H1 (cell line): ENCODE data around the gene CNPY4. TPM values are rescaled to one million over a fixed set of nuclear protein-coding genes. Genes with fewer than 3 reads are reported as not detected.

Experiments used
- CTCF ChIA-PET: fragments of 300-600 bp; sonication (Branson Sonifier 250); formaldehyde crosslinking; loops from one replicate; lab custom pipeline; 2021; ENCODE audit not compliant: partially characterized antibody; lab: Charles Lee
- POLR2A ChIA-PET: fragments of 300-600 bp; sonication (Branson Sonifier 250); formaldehyde crosslinking; loops from one replicate; lab custom pipeline; 2021; ENCODE audit warnings: inconsistent platforms; ENCODE audit not compliant: partially characterized antibody; lab: Charles Lee
- DNase-seq, 2 experiments: peaks; one replicate each; pipeline versions ENCODE4 v3.0.0 to v3.0.0-alpha.2; 2010 to 2022; ENCODE audit warnings: low spot score in 2 of 2, low read depth in 1 of 2, mixed read lengths in 1 of 2
- FAIRE-seq: peaks from 2 replicates; lab custom pipeline; 2011; peaks lifted over from hg19 to GRCh38; lab: Jason Lieb, UNC
- H2AFZ ChIP-seq: 2 replicates; pipeline ENCODE4 v1.8.1; 2012; ENCODE audit warnings: low read length, inconsistent platforms
- H2AK5ac ChIP-seq: 2 replicates; pipeline ENCODE4 v1.6.1; 2013; ENCODE audit warnings: low read depth, low read length
- H2BK120ac ChIP-seq: replicated peaks from 2 replicates; pipeline ENCODE3; 2013; ENCODE audit warnings: low read depth, low read length, inconsistent platforms
- H2BK12ac ChIP-seq: 2 replicates; pipeline ENCODE4 v1.6.1; 2013; ENCODE audit warnings: low read depth, low read length
- H2BK15ac ChIP-seq: 2 replicates; pipeline ENCODE4 v1.6.1; 2013; ENCODE audit warnings: low read length
- H2BK20ac ChIP-seq: 2 replicates; pipeline ENCODE4 v1.6.1; 2013; ENCODE audit warnings: low read length
- H2BK5ac ChIP-seq: 2 replicates; pipeline ENCODE4 v1.6.1; 2013; ENCODE audit warnings: low read depth, low read length
- H3K14ac ChIP-seq: 2 replicates; pipeline ENCODE4 v1.6.1; 2013; ENCODE audit warnings: inconsistent platforms; ENCODE audit not compliant: insufficient read length
- H3K18ac ChIP-seq: 2 replicates; pipeline ENCODE4 v1.6.1; 2013; ENCODE audit warnings: low read length; ENCODE audit errors: extremely low read depth
- H3K23ac ChIP-seq: 2 replicates; pipeline ENCODE4 v1.6.1; 2013; ENCODE audit warnings: inconsistent platforms; ENCODE audit not compliant: insufficient read length
- H3K23me2 ChIP-seq: 2 replicates; pipeline ENCODE4 v1.6.1; 2013; ENCODE audit warnings: low read depth, low read length
- H3K27ac ChIP-seq: 2 replicates; pipeline ENCODE4 v1.6.1; 2011; ENCODE audit warnings: low read depth, low read length, inconsistent platforms
- H3K27me3 ChIP-seq, 4 experiments: replicated peaks in 1 of 4; 1 replicate in 1 of 4; 2 replicates in 3 of 4; pipeline versions ENCODE4 v1.6.1 to v1.8.1; 2011 to 2013; ENCODE audit warnings: low read length in 3 of 4, mild to moderate bottlenecking in 3 of 4, inconsistent platforms in 2 of 4, mixed read lengths in 2 of 4, moderate library complexity in 1 of 4; ENCODE audit not compliant: control insufficient read depth in 3 of 4, insufficient read depth in 3 of 4; ENCODE audit errors: extremely low read depth in 1 of 4
- H3K36me3 ChIP-seq, 4 experiments: 2 replicates each; pipeline versions ENCODE4 v1.6.1 to v1.8.1; 2011 to 2013; ENCODE audit warnings: mild to moderate bottlenecking in 4 of 4, low read length in 3 of 4, moderate library complexity in 2 of 4, control low read depth in 1 of 4, inconsistent platforms in 1 of 4; ENCODE audit not compliant: insufficient read depth in 4 of 4, control insufficient read depth in 2 of 4
- H3K4ac ChIP-seq: replicated peaks from 2 replicates; pipeline ENCODE3; 2013; ENCODE audit warnings: low read length, low read depth, mixed read lengths, inconsistent platforms; ENCODE audit not compliant: insufficient read length
- H3K4me1 ChIP-seq, 4 experiments: replicated peaks in 1 of 4; 1 replicate in 1 of 4; 2 replicates in 3 of 4; pipeline versions ENCODE4 v1.6.1 to v1.8.1; 2011 to 2013; ENCODE audit warnings: low read length in 3 of 4, inconsistent platforms in 2 of 4, mixed read lengths in 1 of 4; ENCODE audit not compliant: insufficient read depth in 4 of 4, control insufficient read depth in 3 of 4
- H3K4me2 ChIP-seq, 2 experiments: 2 replicates each; pipeline versions ENCODE4 v1.6.1 to v1.8.1; 2011 to 2013; ENCODE audit warnings: low read depth in 2 of 2, low read length in 2 of 2, control low read depth in 1 of 2, inconsistent platforms in 1 of 2, mild to moderate bottlenecking in 1 of 2; ENCODE audit not compliant: insufficient read depth in 1 of 2
- H3K4me3 ChIP-seq, 4 experiments: fragments of 200-600, 300-600 bp in 1 of 4; sonication (generic), shearing (Covaris generic), sonication (Bioruptor Twin) in 1 of 4; 2 replicates each; pipeline versions ENCODE4 v1.5.1 to v1.8.1; 2011 to 2016; ENCODE audit warnings: low read length in 4 of 4, low read depth in 3 of 4, control low read depth in 2 of 4, inconsistent platforms in 2 of 4, mild to moderate bottlenecking in 2 of 4, mixed read lengths in 1 of 4, moderate library complexity in 1 of 4; ENCODE audit not compliant: insufficient read depth in 2 of 4; ENCODE audit errors: extremely low read depth in 1 of 4
- H3K56ac ChIP-seq: replicated peaks from 2 replicates; pipeline ENCODE3; 2013; ENCODE audit warnings: low read depth, mild to moderate bottlenecking, mixed read lengths, low read length, inconsistent platforms; ENCODE audit not compliant: insufficient read length
- H3K79me1 ChIP-seq: 2 replicates; pipeline ENCODE4 v1.6.1; 2013; ENCODE audit warnings: low read depth, low read length, control low read depth
- H3K79me2 ChIP-seq, 2 experiments: 2 replicates each; pipeline versions ENCODE4 v1.6.1 to v1.8.1; 2012 to 2013; ENCODE audit warnings: low read length in 2 of 2, mild to moderate bottlenecking in 2 of 2, inconsistent platforms in 1 of 2; ENCODE audit not compliant: insufficient read depth in 2 of 2, control insufficient read depth in 1 of 2
- H3K9ac ChIP-seq, 4 experiments: replicated peaks in 1 of 4; 1 replicate in 1 of 4; 2 replicates in 3 of 4; pipeline versions ENCODE4 v1.6.1 to v1.8.1; 2011 to 2013; ENCODE audit warnings: low read depth in 3 of 4, low read length in 3 of 4, control low read depth in 2 of 4, mild to moderate bottlenecking in 2 of 4, moderate library complexity in 2 of 4, inconsistent platforms in 1 of 4; ENCODE audit errors: extremely low read depth in 1 of 4
- H3K9me3 ChIP-seq, 2 experiments: 2 replicates each; pipeline versions ENCODE4 v1.6.1 to v1.8.1; 2012 to 2013; ENCODE audit warnings: mild to moderate bottlenecking in 2 of 2, moderate library complexity in 2 of 2, control low read depth in 1 of 2, inconsistent platforms in 1 of 2, low read depth in 1 of 2, low read length in 1 of 2, mixed read lengths in 1 of 2; ENCODE audit not compliant: insufficient read depth in 2 of 2
- H4K20me1 ChIP-seq, 2 experiments: replicated peaks in 1 of 2; 2 replicates each; pipeline versions ENCODE3 to v1.8.1; 2011 to 2013; ENCODE audit warnings: inconsistent platforms in 2 of 2, low read length in 2 of 2, mild to moderate bottlenecking in 1 of 2; ENCODE audit not compliant: insufficient read depth in 2 of 2, control insufficient read depth in 1 of 2
- H4K5ac ChIP-seq: 2 replicates; pipeline ENCODE4 v1.6.1; 2013; ENCODE audit warnings: low read length, low read depth, mixed read lengths, inconsistent platforms; ENCODE audit not compliant: insufficient read length
- H4K8ac ChIP-seq: 2 replicates; pipeline ENCODE4 v1.8.0; 2013; ENCODE audit warnings: mild to moderate bottlenecking, moderate library complexity, low read length, inconsistent platforms; ENCODE audit not compliant: insufficient read depth; ENCODE audit errors: extremely low read depth
- H4K91ac ChIP-seq: replicated peaks from 2 replicates; pipeline ENCODE3; 2013; ENCODE audit warnings: low read length, mixed read lengths, inconsistent platforms; ENCODE audit not compliant: insufficient read length
- CHD1 ChIP-seq: IDR thresholded peaks from 2 replicates; pipeline ENCODE4 v1.6.1; 2012; ENCODE audit warnings: low read depth, low read length, improper control_type of control experiment
- PHF8 ChIP-seq: fragments of 200-600 bp; sonication (generic); conservative IDR thresholded peaks from 2 replicates; pipeline ENCODE4 v1.7.1; 2012; ENCODE audit warnings: low read depth, mild to moderate bottlenecking, inconsistent platforms, low read length, moderate library complexity
- SIX5 ChIP-seq: IDR thresholded peaks from 2 replicates; pipeline ENCODE4 v1.6.1; 2011; ENCODE audit warnings: mild to moderate bottlenecking, low read depth, low read length
- SRF ChIP-seq: IDR thresholded peaks from 2 replicates; pipeline ENCODE4 v1.6.1; 2011; ENCODE audit warnings: mild to moderate bottlenecking, low read depth, low read length, moderate library complexity
- WGBS, 2 experiments: shearing (Covaris generic) in 1 of 2; methylation state at CpG; one replicate each; pipeline versions ENCODE4 v1.1.6 to v1.1.7; 2013 to 2015; ENCODE audit warnings: low lambda C conversion rate in 2 of 2, mixed read lengths in 2 of 2, inconsistent platforms in 1 of 2, low coverage in 1 of 2, missing lambda C conversion rate in 1 of 2; ENCODE audit not compliant: insufficient replicate concordance in 2 of 2, insufficient coverage in 1 of 2, insufficient read length in 1 of 2; ENCODE audit errors: extremely low coverage in 1 of 2, missing lambda C conversion rate in 1 of 2; 5-methylcytosine and 5-hydroxymethylcytosine counted together
- polyA plus RNA-seq, 7 experiments: library from polyadenylated mRNA; depleted of rRNA in 3 of 7; stranded (reverse) in 5 of 7; unstranded in 2 of 7; fragments of >200 nt in 5 of 7; fragments of 200-250 nt in 2 of 7; gene quantifications; 1 replicate in 5 of 7; 2 replicates in 1 of 7; 4 replicates in 1 of 7; pipeline versions ENCODE4 v1.2.1 to v1.2.3, GENCODE V29; 2011 to 2013; ENCODE audit warnings: missing spikeins in 2 of 7, mixed read lengths in 2 of 7
- total RNA-seq: library from RNA; stranded (reverse); fragmentation: NEBNext Ultra II Directional; extraction: Animal tissue kit (Norgen Biotek cat#: 25700); gene quantifications from 2 replicates; pipeline ENCODE4 v1.2.1, GENCODE V29; 2021

CNPY4 gene
- total and polyA plus RNA-seq, 2 of the 8 experiments (the other 6 are each of a cell fraction or from before 2014, with no cell fraction given), result 10.2 to 15.3 TPM

- Histone ChIP-seq H4K8ac (no peak overlapping the region), H3K9ac (no peak overlapping the region), H3K18ac (no peak overlapping the region), H2BK5ac (no peak overlapping the region), H3K79me2 (peaks cover 0 to 6% of the 10 kb centered on the region in 2 experiments; a peak in 1 of 4 replicates), H3K23me2 (peaks cover 12% of the 10 kb centered on the region), H2BK15ac (no peak overlapping the region), H3K56ac (no peak overlapping the region), H3K9me3 (no peaks in the 10 kb centered on the region), H2AFZ (no peak overlapping the region), H3K4me1 (peaks cover 0 to 5% (median 1%) of the 10 kb centered on the region in 4 experiments; a peak in 4 of 7 replicates), H3K4ac (no peak overlapping the region), H3K14ac (no peak overlapping the region), H3K27me3 (no peaks in the 10 kb centered on the region), H4K5ac (no peak overlapping the region), H2BK20ac (no peak overlapping the region), H3K23ac (no peak overlapping the region), H3K4me3 (no peak overlapping the region), H3K36me3 (no peaks in the 10 kb centered on the region), H3K27ac (no peak overlapping the region), H2BK120ac (no peak overlapping the region), H2BK12ac (no peak overlapping the region), H4K91ac (no peak overlapping the region), H4K20me1 (no peaks in the 10 kb centered on the region), H3K79me1 (0 out of 2 replicates have a peak, but pooled peaks cover 2% of the 10 kb centered on the region), H3K4me2 (no peak overlapping the region), H2AK5ac (no peak overlapping the region)
- no peak for DNase-seq
- FAIRE-seq, result no peak
- WGBS, 2 experiments, result 67% methylated on average over 1 of the region's 1 CpG; no CpG with 5 or more reads in 1 of the 2 experiments
- TF ChIP-seq SRF (no peak), SIX5 (no peak), CHD1 (no peak), PHF8 (no peak)
- CTCF ChIA-PET, result interaction anchor here (0.8 to 5.3 kb wide), 5 partner anchors 10 to 80 kb away, joined by 3 to 24 read pairs (median 4); no protein-coding TSS in a partner anchor
- POLR2A ChIA-PET, result interaction anchor here (0.8 to 19.1 kb wide), 6 partner anchors 9 to 30 kb away, joined by 3 to 414 read pairs (median 6); partner anchors contain the start of genes AP4M1 and MCM7
Measured at GRCh38 chr7:100122568-100122967, 3.1 kb downstream of the CNPY4 start.
